T-cell (primary cell): ENCODE data around the gene ACACA. TPM values are rescaled to one million over a fixed set of nuclear protein-coding genes. Genes with fewer than 3 reads are reported as not detected.
"Not testable (repeated sequence)": the region's sequence is repeated elsewhere in the genome, so short reads cannot be mapped to it uniquely, and the experiment has no call there.

ENCODE experiments used
- ATAC-seq, 4 experiments: fragments of 200-7000 bp in 3 of 4; fragments of 150-1000 bp in 1 of 4; cut with Tn5 transposase; replicated peaks in 1 of 4; 1 replicate in 3 of 4; 2 replicates in 1 of 4; pipeline ENCODE4 v1.10.0; 2021; ENCODE audit warnings: moderate library complexity in 3 of 4, mild to moderate bottlenecking in 2 of 4, moderate number of reproducible peaks in 1 of 4
- CTCF ChIA-PET, 2 donors: fragments of 300-600 bp; sonication (Branson Sonifier 250); formaldehyde crosslinking; loops; one replicate each; lab custom pipeline; 2022; ENCODE audit warnings: antibody characterized with exemption in 2 of 2; lab: Charles Lee
- POLR2A ChIA-PET, 2 donors: fragments of 300-600 bp; sonication (Branson Sonifier 250); formaldehyde crosslinking; loops; one replicate each; lab custom pipeline; 2022; ENCODE audit warnings: antibody characterized with exemption in 2 of 2; lab: Charles Lee
- DNase-seq, 35 experiments: peaks; one replicate each; pipeline versions ENCODE4 v3.0.0 to v3.0.0-alpha.2; 2013 to 2023
- H3K27ac ChIP-seq: one replicate; pipeline ENCODE4 v1.5.1; 2013; ENCODE audit warnings: low read length
- H3K27me3 ChIP-seq, 2 experiments: replicated peaks in 1 of 2; 1 replicate in 1 of 2; 2 replicates in 1 of 2; pipeline versions ENCODE4 v1.6.1 to v1.7.0; 2013; ENCODE audit warnings: low read length in 1 of 2, mixed read lengths in 1 of 2; ENCODE audit not compliant: control insufficient read depth in 2 of 2, insufficient read depth in 2 of 2; ENCODE audit errors: extremely low read depth in 1 of 2
- H3K36me3 ChIP-seq, 2 donors: 1 replicate in 1 of 2; 2 replicates in 1 of 2; pipeline versions ENCODE4 v1.6.1 to v1.7.0; 2013; ENCODE audit warnings: low read length in 1 of 2; ENCODE audit not compliant: control insufficient read depth in 2 of 2, insufficient read depth in 1 of 2; ENCODE audit errors: extremely low read depth in 1 of 2
- H3K4me1 ChIP-seq, 2 experiments: 1 replicate in 1 of 2; 2 replicates in 1 of 2; pipeline versions ENCODE4 v1.6.1 to v1.7.0; 2013; ENCODE audit warnings: low read length in 2 of 2, mixed read lengths in 1 of 2; ENCODE audit not compliant: insufficient read depth in 2 of 2, control insufficient read depth in 1 of 2; ENCODE audit errors: extremely low read depth in 1 of 2
- H3K4me3 ChIP-seq, 2 donors: 1 replicate in 1 of 2; 2 replicates in 1 of 2; pipeline versions ENCODE4 v1.5.1 to v1.7.0; 2013; ENCODE audit warnings: mild to moderate bottlenecking in 2 of 2, low read length in 1 of 2, moderate library complexity in 1 of 2; ENCODE audit not compliant: control insufficient read depth in 1 of 2; ENCODE audit errors: extremely low read depth in 1 of 2
- H3K9me3 ChIP-seq: 2 replicates; pipeline ENCODE4 v1.7.0; 2013
- H3K27ac Mint-ChIP-seq, 2 donors: one replicate each; pipeline ENCODE4 v1.8.0; 2020 to 2021; ENCODE audit warnings: mild to moderate bottlenecking in 2 of 2, mixed read lengths in 2 of 2
- H3K27me3 Mint-ChIP-seq, 2 donors: one replicate each; pipeline ENCODE4 v1.8.0; 2021 to 2022; ENCODE audit warnings: mixed read lengths in 2 of 2
- H3K36me3 Mint-ChIP-seq: one replicate; pipeline ENCODE4 v1.8.0; 2021; ENCODE audit warnings: mixed read lengths
- H3K4me1 Mint-ChIP-seq, 3 donors: one replicate each; pipeline ENCODE4 v1.8.0; 2020 to 2022; ENCODE audit warnings: mixed read lengths in 3 of 3, mild to moderate bottlenecking in 1 of 3
- H3K4me3 Mint-ChIP-seq, 3 donors: one replicate each; pipeline ENCODE4 v1.8.0; 2020 to 2022; ENCODE audit warnings: mild to moderate bottlenecking in 3 of 3, mixed read lengths in 3 of 3, moderate library complexity in 3 of 3
- H3K9me3 Mint-ChIP-seq, 3 donors: one replicate each; pipeline ENCODE4 v1.8.0; 2020 to 2022; ENCODE audit warnings: mixed read lengths in 3 of 3
- WGBS: methylation state at CpG from one replicate; pipeline ENCODE4 v1.1.5; 2013; ENCODE audit warnings: missing lambda C conversion rate; ENCODE audit not compliant: insufficient coverage; 5-methylcytosine and 5-hydroxymethylcytosine counted together
- total RNA-seq, 35 experiments: library from RNA in 6 of 35; stranded (reverse) in 6 of 35; fragments of 120-200 nt in 1 of 35; gene quantifications; one replicate each; pipeline versions ENCODE4 v1.2.1 to v1.2.4 and lab custom pipeline; 2013 to 2026

ACACA gene
- total RNA-seq, 5 donors from 2014 or later (not counting 1 experiment from before 2014, with no cell fraction given), result 15.9 to 30.2 (median 18.0) TPM

GRCh38 chr17:37082985-37083384 lies 323.7 kb downstream of the ACACA start:
- no peak for DNase-seq
- Mint-ChIP-seq H3K4me3 (no peak overlapping the region), H3K27ac (no peak overlapping the region), H3K9me3 (peaks cover 4 to 9% (median 6%) of the 10 kb centered on the region in 3 donors), H3K27me3 (no peaks in the 10 kb centered on the region), H3K36me3 (peaks cover 24% of the 10 kb centered on the region), H3K4me1 (peaks cover 4 to 12% (median 7%) of the 10 kb centered on the region in 3 donors)
- Histone ChIP-seq H3K9me3 (no peaks in the 10 kb centered on the region), H3K4me1 (peaks cover 3 to 4% of the 10 kb centered on the region in 2 experiments), H3K27me3 (peaks cover 0 to 4% of the 10 kb centered on the region in 2 experiments), H3K27ac (no peak overlapping the region), H3K4me3 (no peak overlapping the region), H3K36me3 (peaks cover 0 to 2% of the 10 kb centered on the region in 2 donors)
- ChIA-PET POLR2A (no interaction called here), CTCF (no interaction called here)
- no peak for ATAC-seq
- WGBS, result 100% methylated on average over 1 of the region's 4 CpGs

- H3K4me3 Mint-ChIP-seq, result no peak overlapping the region
- POLR2A ChIA-PET, result no interaction called here
- Histone ChIP-seq H3K36me3 (peaks cover 0 to 2% of the 10 kb centered on the region in 2 donors), H3K4me1 (no peaks in the 10 kb centered on the region), H3K27ac (no peak overlapping the region), H3K4me3 (no peak overlapping the region), H3K9me3 (no peaks in the 10 kb centered on the region), H3K27me3 (peaks cover 0 to 4% of the 10 kb centered on the region in 2 experiments)
- ATAC-seq (no peak), DNase-seq (no peak)
- peaks cover 0 to 6% (median 1%) of the 10 kb centered on the region in 3 donors for H3K4me1 Mint-ChIP-seq
- no peak overlapping the region for H3K27ac Mint-ChIP-seq
- CTCF ChIA-PET, result interaction anchor here (0.6 kb wide), 2 partner anchors 33 to 479 kb away, joined by 3 to 5 read pairs; no protein-coding TSS in a partner anchor
- WGBS, result 98% methylated on average over 8 of the region's 8 CpGs
- peaks cover 4 to 9% (median 6%) of the 10 kb centered on the region in 3 donors for H3K9me3 Mint-ChIP-seq
- peaks cover 18% of the 10 kb centered on the region for H3K36me3 Mint-ChIP-seq
- H3K27me3 Mint-ChIP-seq, result no peaks in the 10 kb centered on the region
These were observed 324.2 kb downstream of the ACACA start for GRCh38 chr17:37082311-37082860.

- peaks cover 0 to under 1% of the 10 kb centered on the region in 2 donors for H3K36me3 ChIP-seq
- WGBS, result 57% methylated on average over 1 of the region's 5 CpGs
- no peaks in the 10 kb centered on the region for H3K27me3 Mint-ChIP-seq
- peaks cover 10% of the 10 kb centered on the region for H3K36me3 Mint-ChIP-seq
- peaks cover 0 to 3% (median 0%) of the 10 kb centered on the region in 3 donors for H3K4me1 Mint-ChIP-seq
- no peak overlapping the region for H3K4me3 Mint-ChIP-seq
- H3K27ac Mint-ChIP-seq, result no peak overlapping the region
- POLR2A ChIA-PET, result no interaction called here
- H3K4me3 ChIP-seq, result no peak overlapping the region
- H3K27me3 ChIP-seq, result peaks cover 0 to 4% of the 10 kb centered on the region in 2 experiments
- H3K9me3 Mint-ChIP-seq, result peaks cover 4 to 9% (median 6%) of the 10 kb centered on the region in 3 donors
- H3K4me1 ChIP-seq, result no peaks in the 10 kb centered on the region
- CTCF ChIA-PET, result no interaction called here
- H3K27ac ChIP-seq, result no peak overlapping the region
- ATAC-seq, result no peak
- no peaks in the 10 kb centered on the region for H3K9me3 ChIP-seq
- no peak for DNase-seq
These were observed 325.3 kb downstream of the ACACA start for GRCh38 chr17:37081287-37081686.

GRCh38 chr17:37079735-37080134 lies 326.9 kb downstream of the ACACA start:
- no CpG with 5 or more reads among the region's 1 CpG for WGBS
- Mint-ChIP-seq H3K27me3 (no peaks in the 10 kb centered on the region), H3K27ac (no peak overlapping the region), H3K36me3 (peaks cover 5% of the 10 kb centered on the region), H3K9me3 (peaks cover 4 to 9% (median 6%) of the 10 kb centered on the region in 3 donors), H3K4me1 (no peaks in the 10 kb centered on the region), H3K4me3 (no peak overlapping the region)
- H3K4me1 ChIP-seq, result no peaks in the 10 kb centered on the region
- CTCF ChIA-PET, result no interaction called here
- ATAC-seq (no peak), DNase-seq (no peak)
- no peaks in the 10 kb centered on the region for H3K36me3 ChIP-seq
- POLR2A ChIA-PET, result no interaction called here
- no peaks in the 10 kb centered on the region for H3K9me3 ChIP-seq
- H3K27ac ChIP-seq, result no peak overlapping the region
- H3K4me3 ChIP-seq, result no peak overlapping the region
- peaks cover 0 to 4% of the 10 kb centered on the region in 2 experiments for H3K27me3 ChIP-seq

- POLR2A ChIA-PET, result no interaction called here
- CTCF ChIA-PET, result no interaction called here
- H3K36me3 ChIP-seq, result no peaks in the 10 kb centered on the region
- Mint-ChIP-seq H3K27me3 (no peaks in the 10 kb centered on the region), H3K36me3 (peaks cover 5% of the 10 kb centered on the region), H3K9me3 (peaks cover 4 to 9% (median 6%) of the 10 kb centered on the region in 3 donors), H3K27ac (no peak overlapping the region), H3K4me3 (no peak overlapping the region), H3K4me1 (no peaks in the 10 kb centered on the region)
- H3K27me3 ChIP-seq, result peaks cover 0 to 4% of the 10 kb centered on the region in 2 experiments
- no peak for ATAC-seq
- DNase-seq, result no peak
- H3K27ac ChIP-seq, result no peak overlapping the region
- no peaks in the 10 kb centered on the region for H3K4me1 ChIP-seq
- WGBS, result no CpG with 5 or more reads among the region's 2 CpGs
- no peaks in the 10 kb centered on the region for H3K9me3 ChIP-seq
- H3K4me3 ChIP-seq, result no peak overlapping the region
These were observed 327.4 kb downstream of the ACACA start for GRCh38 chr17:37079065-37079708.

- H3K36me3 Mint-ChIP-seq, H3K27me3 ChIP-seq, DNase-seq, H3K36me3 ChIP-seq, H3K27ac Mint-ChIP-seq, H3K4me3 ChIP-seq, H3K27ac ChIP-seq, H3K4me1 Mint-ChIP-seq, H3K9me3 Mint-ChIP-seq, POLR2A ChIA-PET, H3K9me3 ChIP-seq, H3K4me1 ChIP-seq, H3K4me3 Mint-ChIP-seq, ATAC-seq, H3K27me3 Mint-ChIP-seq: not testable (repeated sequence)
- no CpG with 5 or more reads among the region's 3 CpGs for WGBS
- CTCF ChIA-PET, result interaction anchor here in 1 of 2 donors (0.7 kb wide), 1 partner anchor 86 kb away, joined by 7 read pairs; no protein-coding TSS in a partner anchor
These were observed 333.2 kb downstream of the ACACA start for GRCh38 chr17:37073464-37073863.
